Astrocyte of the spinal cord (primary cell): ENCODE results near the gene SLIT3.

Source experiments
- DNase-seq: peaks from one replicate; pipeline ENCODE4 v3.0.0; 2011; ENCODE audit warnings: low read depth, low spot score
- H3K4me3 ChIP-seq: 2 replicates; pipeline ENCODE4 v1.5.1; 2011; ENCODE audit warnings: low read depth, mild to moderate bottlenecking, low read length, moderate library complexity
- in situ Hi-C: cut with HindIII; loops from 2 replicates; pipeline ENCODE4 v1.10.0; 2017; ENCODE audit warnings: low sequenced_read_pairs
- TF ChIP-seq, protein P1 (sequence below): IDR thresholded peaks from 2 replicates; pipeline ENCODE4 v1.5.1; 2012; ENCODE audit warnings: low read depth, mild to moderate bottlenecking, low read length, inconsistent platforms

The SLIT3 gene

DNA sequence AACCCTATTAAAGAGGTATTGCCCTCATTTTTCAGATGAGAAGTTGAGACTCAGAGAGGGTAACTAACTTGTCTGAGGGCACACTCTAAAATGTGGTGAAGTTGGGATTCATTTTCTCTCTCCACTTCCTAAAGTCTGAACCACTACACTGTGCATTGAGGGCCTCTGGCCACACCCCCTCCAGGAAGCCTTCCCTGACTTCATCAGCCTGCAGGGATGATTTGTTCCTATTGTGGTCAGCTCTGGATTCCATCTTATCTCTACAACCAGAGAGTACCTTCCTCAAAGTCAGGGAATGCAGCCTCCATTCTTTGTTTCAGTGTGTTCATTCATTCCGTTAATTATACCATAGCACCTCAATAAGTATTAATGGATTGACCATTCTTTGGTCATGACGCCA is 365.8 kb downstream of the SLIT3 start:
- no peak overlapping the region for H3K4me3 ChIP-seq
- in situ Hi-C loops, result no loop called here
- TF ChIP-seq, protein P1, sequence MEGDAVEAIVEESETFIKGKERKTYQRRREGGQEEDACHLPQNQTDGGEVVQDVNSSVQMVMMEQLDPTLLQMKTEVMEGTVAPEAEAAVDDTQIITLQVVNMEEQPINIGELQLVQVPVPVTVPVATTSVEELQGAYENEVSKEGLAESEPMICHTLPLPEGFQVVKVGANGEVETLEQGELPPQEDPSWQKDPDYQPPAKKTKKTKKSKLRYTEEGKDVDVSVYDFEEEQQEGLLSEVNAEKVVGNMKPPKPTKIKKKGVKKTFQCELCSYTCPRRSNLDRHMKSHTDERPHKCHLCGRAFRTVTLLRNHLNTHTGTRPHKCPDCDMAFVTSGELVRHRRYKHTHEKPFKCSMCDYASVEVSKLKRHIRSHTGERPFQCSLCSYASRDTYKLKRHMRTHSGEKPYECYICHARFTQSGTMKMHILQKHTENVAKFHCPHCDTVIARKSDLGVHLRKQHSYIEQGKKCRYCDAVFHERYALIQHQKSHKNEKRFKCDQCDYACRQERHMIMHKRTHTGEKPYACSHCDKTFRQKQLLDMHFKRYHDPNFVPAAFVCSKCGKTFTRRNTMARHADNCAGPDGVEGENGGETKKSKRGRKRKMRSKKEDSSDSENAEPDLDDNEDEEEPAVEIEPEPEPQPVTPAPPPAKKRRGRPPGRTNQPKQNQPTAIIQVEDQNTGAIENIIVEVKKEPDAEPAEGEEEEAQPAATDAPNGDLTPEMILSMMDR, result no peak
- DNase-seq, result no peak

DNA sequence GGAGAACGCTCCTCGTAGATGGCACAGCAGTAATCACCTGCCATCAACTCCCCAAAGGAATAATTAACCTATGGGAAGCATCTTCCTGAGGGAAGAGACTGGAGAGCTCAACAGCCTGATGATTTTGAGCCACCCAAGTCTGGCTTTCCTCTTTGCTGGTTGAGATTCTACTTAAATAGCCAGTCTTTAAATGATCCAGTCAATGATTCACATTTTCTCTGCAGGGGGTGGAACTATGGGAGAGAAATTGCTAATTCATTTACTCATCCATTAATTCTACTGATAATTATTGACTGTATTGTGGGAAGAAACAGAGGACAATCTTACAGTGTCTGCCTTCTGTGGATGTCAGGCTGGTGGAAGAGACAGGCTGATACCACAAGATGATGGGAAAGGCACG is 366.8 kb downstream of the SLIT3 start:
- TF ChIP-seq, protein P1, result no peak
- no peak for DNase-seq
- H3K4me3 ChIP-seq, result no peak overlapping the region
- in situ Hi-C loops, result no loop called here

DNA sequence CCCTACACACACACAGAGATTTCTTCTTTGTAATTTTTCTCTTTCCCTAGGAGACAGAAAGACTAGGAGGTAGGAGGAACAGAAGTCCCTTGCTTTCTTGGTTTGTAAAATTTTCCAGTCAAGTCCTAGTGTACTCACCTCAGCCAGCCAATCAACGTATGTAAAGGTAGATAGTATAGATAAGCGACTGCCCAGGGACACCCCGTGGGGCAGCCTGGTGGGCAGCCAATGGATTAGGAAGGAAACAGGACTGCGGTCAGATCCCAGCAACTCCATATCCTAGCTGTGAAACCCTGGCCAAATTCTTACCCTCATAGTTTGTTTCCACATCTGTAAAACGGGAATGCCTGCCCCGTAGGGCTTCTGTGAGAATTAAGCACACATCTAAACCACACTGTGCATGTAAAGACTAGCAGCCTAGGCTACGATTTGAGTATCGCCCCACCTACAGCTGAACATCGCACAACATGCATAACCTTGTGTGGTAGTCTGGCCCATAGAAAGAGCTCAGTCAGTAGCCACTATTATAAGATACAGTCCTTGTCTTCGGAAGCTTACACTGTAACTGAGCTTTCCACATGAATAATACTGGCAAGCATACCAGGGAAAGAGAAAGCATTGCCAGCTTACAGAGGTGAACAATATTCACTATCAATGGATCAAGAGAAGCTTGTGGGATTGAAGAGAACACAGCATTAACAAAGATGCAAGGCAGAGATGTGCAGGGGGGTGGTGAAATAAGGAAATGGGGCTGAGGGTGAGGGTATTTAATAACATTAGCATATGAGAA is 368.3 kb downstream of the SLIT3 start:
- in situ Hi-C loops, result no loop called here
- no peak overlapping the region for H3K4me3 ChIP-seq
- TF ChIP-seq, protein P1, result no peak
- DNase-seq, result no peak

DNA sequence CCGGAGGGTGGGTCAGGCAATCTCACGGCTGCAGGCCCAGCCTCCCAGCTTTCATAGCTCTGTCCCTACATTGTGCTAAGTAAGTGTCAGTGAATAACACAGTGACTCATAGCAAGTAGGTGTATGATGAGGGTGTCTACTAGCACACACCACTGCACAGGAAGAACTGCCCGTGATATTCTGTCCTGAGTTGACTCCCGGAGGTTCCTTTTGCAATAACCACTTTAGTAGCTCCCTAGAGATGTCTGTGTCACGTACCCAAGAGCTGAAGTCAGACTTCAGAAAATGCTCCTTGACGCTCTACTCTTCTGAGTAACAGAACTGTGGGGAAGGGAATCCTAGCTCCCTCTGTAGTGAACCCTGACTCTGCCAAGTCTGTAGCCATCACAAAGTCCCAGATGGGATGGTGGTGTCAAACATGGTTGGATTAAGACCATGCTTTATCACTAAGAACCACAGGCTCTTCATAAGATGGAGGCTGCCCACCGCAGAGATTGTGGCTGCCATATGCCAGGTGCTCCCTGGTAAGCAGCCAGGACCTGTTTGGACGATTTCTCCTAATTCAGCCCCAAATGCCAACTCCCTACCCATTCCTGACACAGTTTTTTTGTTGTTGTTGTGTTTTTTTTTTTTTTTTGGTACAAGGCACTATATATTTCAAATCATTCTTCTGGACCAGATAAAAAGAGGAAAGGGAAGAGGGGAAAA is 369.1 kb downstream of the SLIT3 start:
- in situ Hi-C loops, result no loop called here
- no peak overlapping the region for H3K4me3 ChIP-seq
- DNase-seq, result no peak
- TF ChIP-seq, protein P1, result no peak

DNA sequence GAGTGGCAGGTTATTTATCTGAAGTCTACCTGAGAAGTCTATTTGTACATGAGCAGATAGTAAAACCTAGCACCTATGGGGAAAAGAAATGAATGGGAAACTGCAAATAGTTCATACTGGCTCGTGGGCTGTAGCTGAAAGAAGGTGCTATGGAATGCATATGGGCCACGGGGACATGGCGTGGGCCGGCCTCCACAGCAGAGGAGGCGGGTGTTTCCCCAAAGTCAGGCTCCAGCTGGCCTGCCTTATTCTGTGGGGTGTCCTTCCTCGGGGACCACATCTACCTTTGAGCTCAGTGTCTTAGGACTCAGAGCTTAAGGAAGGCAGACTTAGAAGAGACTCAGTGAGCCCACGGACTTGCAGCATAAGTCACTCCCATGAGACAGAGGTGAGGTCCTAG is 371.3 kb downstream of the SLIT3 start:
- in situ Hi-C loops, result no loop called here
- TF ChIP-seq, protein P1, result no peak

DNA sequence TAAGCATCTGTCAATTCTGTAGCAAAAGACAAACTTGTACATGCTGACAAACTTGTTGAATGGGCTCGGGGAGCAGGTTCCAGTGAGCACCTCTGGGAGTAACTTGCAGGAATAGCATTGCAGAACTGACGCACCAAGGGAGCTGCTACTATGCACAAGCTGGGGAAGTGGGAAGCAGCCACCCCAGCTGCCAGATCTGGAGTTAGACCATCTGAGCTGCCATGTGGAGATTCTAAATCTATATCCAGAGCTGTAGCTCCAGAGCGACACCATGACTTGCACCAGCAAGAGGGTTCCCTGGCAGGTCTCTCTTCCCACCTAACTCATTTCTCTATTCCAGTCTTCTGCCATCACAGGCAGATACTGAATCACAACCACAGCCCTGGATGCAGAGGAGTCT is 375.8 kb downstream of the SLIT3 start:
- no peak for DNase-seq
- in situ Hi-C loops, result no loop called here

More for the DNA sequence above, 371.3 kb downstream of the SLIT3 start:
- no peak for DNase-seq
- H3K4me3 ChIP-seq, result no peak overlapping the region

More for the DNA sequence above, 375.8 kb downstream of the SLIT3 start:
- no peak overlapping the region for H3K4me3 ChIP-seq
- TF ChIP-seq, protein P1, result no peak
